HCT116 (cell line): ENCODE data around the gene HPGDS. TPM values are rescaled to one million over a fixed set of nuclear protein-coding genes. Genes with fewer than 3 reads are reported as not detected.

ENCODE experiments used
- ATAC-seq: fragments of 200-7000 bp; cut with Tn5 transposase; 2 replicates; pipeline ENCODE4 v1.9.1; 2020; ENCODE audit warnings: mild to moderate bottlenecking, moderate library complexity
- BruUV-seq: library from RNA; stranded (reverse); fragments of 400-500 nt; replicated peaks from 2 replicates; lab custom pipeline; 2021; lab: Mats Ljungman, UMichigan
- CTCF ChIA-PET: fragments of 300-600 bp; sonication (Branson Sonifier 250); formaldehyde crosslinking; loops from one replicate; lab custom pipeline; 2021; ENCODE audit warnings: antibody characterized with exemption; lab: Charles Lee
- POLR2A ChIA-PET: fragments of 300-600, 350-600 bp; sonication (Branson Sonifier 250); formaldehyde crosslinking; loops from one replicate; lab custom pipeline; 2021; ENCODE audit warnings: antibody characterized with exemption; lab: Charles Lee
- RAD21 ChIA-PET, 2 experiments: fragments of 300-600 bp; sonication (Branson Sonifier 250); formaldehyde crosslinking; loops; one replicate each; lab custom pipeline; 2023; ENCODE audit warnings: low total read pairs in 2 of 2; ENCODE audit not compliant: uncharacterized antibody in 2 of 2, unreplicated experiment in 2 of 2, low non-redundant PET in 1 of 2; lab: Charles Lee
- DNase-seq: peaks from one replicate; pipeline ENCODE4 v3.0.0-alpha.2; 2010; ENCODE audit warnings: low read depth, low spot score
- H2AFZ ChIP-seq: fragments of 200-600 bp; shearing (Covaris generic), sonication (generic); 2 replicates; pipeline ENCODE4 v1.6.1; 2017; ENCODE audit warnings: low read depth, mixed run types, mixed read lengths, antibody characterized with exemption, low read length; ENCODE audit not compliant: poor library complexity, severe bottlenecking
- H3K27ac ChIP-seq: 2 replicates; pipeline ENCODE4 v1.5.1; 2012; ENCODE audit warnings: low read depth, low read length
- H3K27me3 ChIP-seq: fragments of 200-600 bp; sonication (generic); 2 replicates; pipeline ENCODE4 v1.6.1; 2016; ENCODE audit warnings: mixed run types, low read length, mixed read lengths; ENCODE audit not compliant: insufficient read depth
- H3K36me3 ChIP-seq, 2 experiments: fragments of 200-500 bp in 1 of 2; fragments of 200-600 bp in 1 of 2; sonication (Bioruptor generic) in 1 of 2; sonication (generic) in 1 of 2; 2 replicates each; pipeline versions ENCODE4 v1.5.1 to v1.6.1; 2014 to 2016; ENCODE audit warnings: low read length in 2 of 2, inconsistent platforms in 1 of 2, mixed read lengths in 1 of 2, mixed run types in 1 of 2; ENCODE audit not compliant: insufficient read depth in 2 of 2, control insufficient read depth in 1 of 2
- H3K4me1 ChIP-seq, 2 experiments: fragments of 200-600 bp in 1 of 2; sonication (generic) in 1 of 2; 2 replicates each; pipeline versions ENCODE4 v1.5.1 to v1.6.1; 2012 to 2017; ENCODE audit warnings: low read length in 2 of 2, inconsistent platforms in 1 of 2, mild to moderate bottlenecking in 1 of 2, mixed read lengths in 1 of 2, mixed run types in 1 of 2, moderate library complexity in 1 of 2; ENCODE audit not compliant: insufficient read depth in 2 of 2, control insufficient read depth in 1 of 2
- H3K4me2 ChIP-seq: fragments of 200-600 bp; sonication (generic); 2 replicates; pipeline ENCODE4 v1.6.1; 2017; ENCODE audit warnings: mixed run types, low read length, mixed read lengths
- H3K4me3 ChIP-seq, 2 experiments: fragments of 200-600 bp in 1 of 2; sonication (generic) in 1 of 2; replicated peaks in 1 of 2; 2 replicates each; pipeline ENCODE4 v1.5.1; 2011 to 2016; ENCODE audit warnings: low read length in 2 of 2, control low read depth in 1 of 2, low read depth in 1 of 2, mild to moderate bottlenecking in 1 of 2, mixed read lengths in 1 of 2, mixed run types in 1 of 2
- H3K79me2 ChIP-seq: fragments of 200-600 bp; sonication (generic); 2 replicates; pipeline ENCODE4 v1.6.1; 2017; ENCODE audit warnings: mild to moderate bottlenecking, mixed run types, low read length, moderate library complexity, mixed read lengths; ENCODE audit not compliant: insufficient read depth
- H3K9ac ChIP-seq: fragments of 200-600 bp; sonication (generic); 2 replicates; pipeline ENCODE4 v1.6.1; 2016; ENCODE audit warnings: low read length, mixed read lengths
- H3K9me2 ChIP-seq: fragments of 200-600 bp; sonication (generic), shearing (Covaris generic); 2 replicates; pipeline ENCODE4 v1.6.1; 2017; ENCODE audit warnings: mixed run types, mild to moderate bottlenecking, moderate library complexity; ENCODE audit not compliant: insufficient read depth
- H3K9me3 ChIP-seq, 2 experiments: fragments of 200-500 bp in 1 of 2; fragments of 200-600 bp in 1 of 2; sonication (Bioruptor generic) in 1 of 2; sonication (generic) in 1 of 2; 2 replicates each; pipeline ENCODE4 v1.6.1; 2014 to 2017; ENCODE audit warnings: low read length in 2 of 2, mixed read lengths in 2 of 2, inconsistent platforms in 1 of 2, low read depth in 1 of 2, mild to moderate bottlenecking in 1 of 2, mixed run types in 1 of 2, moderate library complexity in 1 of 2; ENCODE audit not compliant: control insufficient read depth in 1 of 2, insufficient read depth in 1 of 2
- H4K20me1 ChIP-seq: fragments of 200-600 bp; sonication (generic), shearing (Covaris generic); 2 replicates; pipeline ENCODE4 v1.6.1; 2017; ENCODE audit warnings: mixed run types, mild to moderate bottlenecking, moderate library complexity; ENCODE audit not compliant: insufficient read depth
- ATF3 ChIP-seq: IDR thresholded peaks from 2 replicates; pipeline ENCODE4 v1.6.1; 2012
- CBX3 ChIP-seq: IDR thresholded peaks from 2 replicates; pipeline ENCODE4 v1.6.1; 2012; ENCODE audit warnings: low read depth
- CEBPB ChIP-seq: IDR thresholded peaks from 2 replicates; pipeline ENCODE4 v1.6.1; 2012; ENCODE audit warnings: low read depth
- EGR1 ChIP-seq: IDR thresholded peaks from 2 replicates; pipeline ENCODE4 v1.6.1; 2012; ENCODE audit warnings: low read depth
- FOSL1 ChIP-seq: IDR thresholded peaks from 2 replicates; pipeline ENCODE4 v1.6.1; 2012; ENCODE audit warnings: low read depth
- MAX ChIP-seq: IDR thresholded peaks from 2 replicates; pipeline ENCODE4 v1.6.1; 2012
- REST ChIP-seq: IDR thresholded peaks from 2 replicates; pipeline ENCODE4 v1.6.1; 2012; ENCODE audit warnings: low read depth
- ZBTB33 ChIP-seq: IDR thresholded peaks from 2 replicates; pipeline ENCODE4 v1.6.1; 2011; ENCODE audit warnings: mild to moderate bottlenecking, low read length, moderate library complexity; ENCODE audit not compliant: insufficient replicate concordance; ENCODE audit errors: extremely low read depth
- ZFX ChIP-seq: fragments of 450-650 bp; IDR thresholded peaks from 2 replicates; pipeline ENCODE4 v1.6.1; 2017
- intact Hi-C: fragments of 100-400 bp; cut with micrococcal nuclease; formaldehyde crosslinking; loops from 2 replicates; pipeline ENCODE4 v1.10.0; 2022
- total RNA-seq: library from RNA; stranded (reverse); gene quantifications from one replicate; pipeline ENCODE4 v1.2.1, GENCODE V29; 2021; ENCODE audit not compliant: unreplicated experiment

HPGDS gene
- total RNA-seq, 1 experiment from 2014 or later = not detected

- peaks cover 4% of the 10 kb centered on the region; the same call in 1 of the 2 replicates for H3K79me2 ChIP-seq
- no peaks in the 10 kb centered on the region for H4K20me1 ChIP-seq
- ATAC-seq = no peak
- no peaks in the 10 kb centered on the region for H3K9me3 ChIP-seq
- TF ChIP-seq ZFX = no peak
- TF ChIP-seq ATF3 = no peak
- TF ChIP-seq EGR1 = no peak
- TF ChIP-seq MAX = no peak
- no peak for TF ChIP-seq ZBTB33
- TF ChIP-seq REST = no peak
- TF ChIP-seq CBX3 = no peak
- TF ChIP-seq CEBPB = no peak
- TF ChIP-seq FOSL1 = no peak
- ChIA-PET POLR2A (no interaction called here), CTCF (no interaction called here), RAD21 (no interaction called here)
- no peak overlapping the region for H2AFZ ChIP-seq
- no peaks in the 10 kb centered on the region for H3K9me2 ChIP-seq
- H3K4me1 ChIP-seq = no peaks in the 10 kb centered on the region
- no peaks in the 10 kb centered on the region for H3K27me3 ChIP-seq
- H3K4me2 ChIP-seq = no peak overlapping the region
- H3K36me3 ChIP-seq = no peaks in the 10 kb centered on the region; a peak in 3 of 4 replicates
- H3K9ac ChIP-seq = no peak overlapping the region
- BruUV-seq = no TSS peak
- intact Hi-C loops = no loop called here
- H3K27ac ChIP-seq = no peak overlapping the region
- H3K4me3 ChIP-seq = no peak overlapping the region
- DNase-seq = no peak
Measured at GRCh38 chr4:94267037-94267436, 75.6 kb downstream of the HPGDS start.
